ENCODE results near the gene MAN1C1. TPM values are rescaled to one million over a fixed set of nuclear protein-coding genes. Genes with fewer than 3 reads are reported as not detected.

Gene MAN1C1
- total and polyA plus RNA-seq, 2 donors from 2014 or later = 31.7 to 65.5 TPM

DNA sequence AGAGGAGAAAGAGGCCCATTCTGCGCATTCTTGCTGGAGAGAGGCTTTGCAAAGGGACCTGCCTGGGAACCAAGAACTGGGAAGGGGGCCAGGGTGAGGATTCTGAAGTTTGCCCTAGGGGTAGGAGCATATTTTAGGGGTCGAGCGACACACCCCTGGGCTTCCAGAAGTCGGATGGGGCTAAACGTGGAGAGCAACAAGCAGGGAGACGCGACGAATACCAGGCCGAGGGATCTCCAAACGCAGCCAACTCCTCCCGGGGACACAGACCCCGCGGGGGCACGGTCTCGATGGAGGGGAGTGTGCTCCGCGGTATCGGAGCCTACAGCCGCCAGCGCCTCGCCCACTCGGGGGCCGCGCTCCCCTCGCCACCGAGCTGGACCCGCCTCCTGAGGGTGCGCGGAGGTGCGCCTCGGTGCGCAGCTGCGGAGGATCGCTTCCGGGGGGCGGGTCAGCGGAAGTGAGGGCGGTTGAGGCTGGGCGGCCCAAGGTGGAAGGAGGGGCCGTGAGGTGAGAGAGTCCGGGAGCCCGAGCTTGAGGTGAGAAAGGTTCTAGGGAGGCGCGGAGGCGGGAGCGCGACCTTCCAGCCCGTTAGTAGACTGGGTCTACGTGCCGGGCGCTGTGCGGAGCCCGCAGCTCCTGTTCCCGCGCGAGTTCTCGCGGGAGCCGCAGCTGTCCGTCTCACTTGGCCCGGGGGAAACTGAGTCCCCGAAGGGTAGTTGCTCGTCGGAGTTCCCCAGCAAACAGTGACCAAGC, 203.1 kb downstream of the MAN1C1 start, which contains the start of gene MTFR1L:
Gene MTFR1L, plus strand, starts transcription at position 464 of the 756 bp plus-strand sequence. CDS start 3,151 bp downstream, outside the sequence.
- Histone ChIP-seq H3K4me3 (ENCODE audit: low read length in 3 of 3) (peak within 1 kb of the TSS; percentile 65 to 84 (median 77)), H3K27ac (ENCODE audit: low read depth in 2 of 2, low read length in 2 of 2) (peak within 1 kb of the TSS; percentile 89 to 93), H3K9me3 (ENCODE audit: control insufficient read depth in 2 of 3, insufficient read depth in 1 of 3, low read length in 3 of 3) (no peaks in the 10 kb centered on the region), H3K9ac (ENCODE audit: low read length in 3 of 3) (peak within 1 kb of the TSS; percentile 60 to 93 (median 72)), H3K4me1 (ENCODE audit: control insufficient read depth in 2 of 3, insufficient read depth in 2 of 3, low read depth in 1 of 3, low read length in 3 of 3) (peaks cover 4 to 34% (median 22%) of the 10 kb centered on the region in 3 donors), H3K27me3 (ENCODE audit: control insufficient read depth, insufficient read depth, low read length) (no peaks in the 10 kb centered on the region), H3K36me3 (ENCODE audit: control insufficient read depth in 2 of 3, insufficient read depth in 3 of 3, low read length in 3 of 3) (peaks cover 0 to 4% (median 0%) of the 10 kb centered on the region in 3 donors)
- FAIRE-seq = no peak
- intact Hi-C loops (cut with DNase I) = no loop called here
- peak; percentile 91 to 96 (median 94) for DNase-seq
- TF ChIP-seq, protein P1, sequence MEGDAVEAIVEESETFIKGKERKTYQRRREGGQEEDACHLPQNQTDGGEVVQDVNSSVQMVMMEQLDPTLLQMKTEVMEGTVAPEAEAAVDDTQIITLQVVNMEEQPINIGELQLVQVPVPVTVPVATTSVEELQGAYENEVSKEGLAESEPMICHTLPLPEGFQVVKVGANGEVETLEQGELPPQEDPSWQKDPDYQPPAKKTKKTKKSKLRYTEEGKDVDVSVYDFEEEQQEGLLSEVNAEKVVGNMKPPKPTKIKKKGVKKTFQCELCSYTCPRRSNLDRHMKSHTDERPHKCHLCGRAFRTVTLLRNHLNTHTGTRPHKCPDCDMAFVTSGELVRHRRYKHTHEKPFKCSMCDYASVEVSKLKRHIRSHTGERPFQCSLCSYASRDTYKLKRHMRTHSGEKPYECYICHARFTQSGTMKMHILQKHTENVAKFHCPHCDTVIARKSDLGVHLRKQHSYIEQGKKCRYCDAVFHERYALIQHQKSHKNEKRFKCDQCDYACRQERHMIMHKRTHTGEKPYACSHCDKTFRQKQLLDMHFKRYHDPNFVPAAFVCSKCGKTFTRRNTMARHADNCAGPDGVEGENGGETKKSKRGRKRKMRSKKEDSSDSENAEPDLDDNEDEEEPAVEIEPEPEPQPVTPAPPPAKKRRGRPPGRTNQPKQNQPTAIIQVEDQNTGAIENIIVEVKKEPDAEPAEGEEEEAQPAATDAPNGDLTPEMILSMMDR (IDR thresholded peaks at IDR 0.05; ENCODE audit: borderline replicate concordance, extremely low read depth, insufficient read depth) = no peak

- peak; percentile 61 to 86 (median 74) for DNase-seq
- peak overlapping the region; percentile 65 to 84 (median 77) for H3K4me3 ChIP-seq (ENCODE audit: low read length in 3 of 3)
- H3K9me3 ChIP-seq (ENCODE audit: control insufficient read depth in 2 of 3, insufficient read depth in 1 of 3, low read length in 3 of 3) = no peaks in the 10 kb centered on the region
- H3K27me3 ChIP-seq (ENCODE audit: control insufficient read depth, insufficient read depth, low read length) = no peaks in the 10 kb centered on the region
- H3K36me3 ChIP-seq (ENCODE audit: control insufficient read depth in 2 of 3, insufficient read depth in 3 of 3, low read length in 3 of 3) = peaks cover 0 to 4% (median 0%) of the 10 kb centered on the region in 3 donors
- TF ChIP-seq, protein P1 (IDR thresholded peaks at IDR 0.05; ENCODE audit: borderline replicate concordance, extremely low read depth, insufficient read depth) = no peak
- H3K4me1 ChIP-seq (ENCODE audit: control insufficient read depth in 2 of 3, insufficient read depth in 2 of 3, low read depth in 1 of 3, low read length in 3 of 3) = peaks cover 4 to 34% (median 22%) of the 10 kb centered on the region in 3 donors
- no peak for FAIRE-seq
- peak overlapping the region; percentile 60 to 93 (median 72) for H3K9ac ChIP-seq (ENCODE audit: low read length in 3 of 3)
- H3K27ac ChIP-seq (ENCODE audit: low read depth in 2 of 2, low read length in 2 of 2) = peak overlapping the region; percentile 89 to 93
- intact Hi-C loops (cut with DNase I) = no loop called here
Observed at GRCh38 chr1:25820247-25821111, 203.9 kb downstream of the MAN1C1 start.

DNA sequence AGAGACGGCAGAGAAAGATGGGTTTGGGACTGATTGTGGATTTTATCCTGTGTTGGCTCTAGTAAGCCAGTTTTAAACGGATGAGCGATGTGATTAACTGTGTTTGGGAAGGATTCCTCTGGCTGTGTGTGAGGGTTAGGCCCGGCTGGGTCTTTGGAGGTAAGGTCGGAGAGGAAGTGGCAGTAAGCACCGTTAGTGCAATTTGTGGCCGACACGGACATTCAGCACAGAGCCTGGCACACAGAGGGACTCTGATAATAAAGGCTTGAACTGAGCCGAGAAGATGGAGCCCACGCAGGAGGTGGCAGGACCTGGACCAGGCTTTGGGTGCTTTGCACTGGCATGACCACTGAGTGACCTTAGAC, 204.5 kb downstream of the MAN1C1 start:
- Histone ChIP-seq H3K9ac (ENCODE audit: low read length in 3 of 3) (peak overlapping the region; percentile 8 to 93 (median 72)), H3K36me3 (ENCODE audit: control insufficient read depth in 2 of 3, insufficient read depth in 3 of 3, low read length in 3 of 3) (peaks cover 0 to 9% (median 0%) of the 10 kb centered on the region in 3 donors), H3K9me3 (ENCODE audit: control insufficient read depth in 2 of 3, insufficient read depth in 1 of 3, low read length in 3 of 3) (no peaks in the 10 kb centered on the region), H3K4me3 (ENCODE audit: low read length in 3 of 3) (peak overlapping the region; percentile 65 to 84 (median 77)), H3K4me1 (ENCODE audit: control insufficient read depth in 2 of 3, insufficient read depth in 2 of 3, low read depth in 1 of 3, low read length in 3 of 3) (peaks cover 4 to 34% (median 22%) of the 10 kb centered on the region in 3 donors), H3K27ac (ENCODE audit: low read depth in 2 of 2, low read length in 2 of 2) (peak overlapping the region; percentile 13 to 89), H3K27me3 (ENCODE audit: control insufficient read depth, insufficient read depth, low read length) (no peaks in the 10 kb centered on the region)
- TF ChIP-seq, protein P1 (IDR thresholded peaks at IDR 0.05; ENCODE audit: borderline replicate concordance, extremely low read depth, insufficient read depth) = no peak
- intact Hi-C loops (cut with DNase I) = no loop called here
- no peak for FAIRE-seq
- DNase-seq = peak in 1 of 5 donors; percentile 42

Data from kidney (tissue), 14 donors.